Body of pancreas (tissue), 4 donors: ENCODE measurements around the gene ETV4. TPM values are rescaled to one million over a fixed set of nuclear protein-coding genes. Genes with fewer than 3 reads are reported as not detected.
"Not testable (repeated sequence)": the region's sequence is repeated elsewhere in the genome, so short reads cannot be mapped to it uniquely, and the experiment has no call there.

ENCODE experiments used
- ATAC-seq: fragments of 150-250 bp; one replicate; pipeline ENCODE4 v1.9.1; 2016
- DNase-seq, 4 donors: peaks; one replicate each; pipeline ENCODE4 v3.0.0-alpha.2; 2019
- H3K27ac ChIP-seq, 4 donors: fragments of 200-600 bp; sonication (generic); 1 replicate in 3 of 4; 2 replicates in 1 of 4; pipeline versions ENCODE4 v1.5.1 to v1.6.1; 2016 to 2019; ENCODE audit warnings: mild to moderate bottlenecking in 1 of 4, mixed read lengths in 1 of 4, moderate library complexity in 1 of 4
- H3K27me3 ChIP-seq, 2 donors: fragments of 200-600 bp; sonication (generic); one replicate each; pipeline ENCODE4 v1.6.0; 2016; ENCODE audit warnings: mild to moderate bottlenecking in 1 of 2
- H3K36me3 ChIP-seq, 2 donors: fragments of 200-600 bp; sonication (generic); replicated peaks in 1 of 2; 2 replicates each; pipeline ENCODE4 v1.5.1; 2016; ENCODE audit warnings: low read depth in 2 of 2; ENCODE audit not compliant: insufficient read depth in 1 of 2
- H3K4me1 ChIP-seq: fragments of 200-600 bp; sonication (generic); one replicate; pipeline ENCODE4 v1.6.0; 2016
- H3K4me3 ChIP-seq, 2 donors: fragments of 200-600 bp; sonication (generic); 1 replicate in 1 of 2; 2 replicates in 1 of 2; pipeline ENCODE4 v1.5.1; 2016 to 2019
- H3K9me3 ChIP-seq, 3 donors: fragments of 200-600 bp; sonication (generic); 1 replicate in 2 of 3; 2 replicates in 1 of 3; pipeline ENCODE4 v1.5.1; 2016
- POLR2A ChIP-seq, 3 donors: fragments of 450-650 bp; IDR thresholded peaks; one replicate each; pipeline ENCODE4 v1.6.1; 2016; ENCODE audit warnings: antibody characterized with exemption in 3 of 3, mild to moderate bottlenecking in 2 of 3
- WGBS, 2 donors: methylation state at CpG; one replicate each; pipeline ENCODE4 v1.1.5; 2017; 5-methylcytosine and 5-hydroxymethylcytosine counted together
- intact Hi-C: fragments of 100-400 bp; cut with DNase I; formaldehyde crosslinking; loops from one replicate; pipeline ENCODE4 v1.15.1; 2023
- total RNA-seq, 2 donors: library from RNA; depleted of rRNA; stranded (reverse); fragments of >200 nt; gene quantifications; one replicate each; pipeline ENCODE4 v1.1.0, GENCODE V29; 2016
- TF ChIP-seq, protein P1 (sequence below), 7 experiments: fragments of 450-650 bp in 4 of 7; fragments of 200-600 bp in 3 of 7; sonication (generic) in 3 of 7; IDR thresholded peaks; one replicate each; pipeline ENCODE4 v1.5.1; 2016 to 2019; ENCODE audit warnings: antibody characterized with exemption in 7 of 7

Gene ETV4
- total RNA-seq, 2 donors from 2014 or later = 6.2 to 28.7 TPM

DNA sequence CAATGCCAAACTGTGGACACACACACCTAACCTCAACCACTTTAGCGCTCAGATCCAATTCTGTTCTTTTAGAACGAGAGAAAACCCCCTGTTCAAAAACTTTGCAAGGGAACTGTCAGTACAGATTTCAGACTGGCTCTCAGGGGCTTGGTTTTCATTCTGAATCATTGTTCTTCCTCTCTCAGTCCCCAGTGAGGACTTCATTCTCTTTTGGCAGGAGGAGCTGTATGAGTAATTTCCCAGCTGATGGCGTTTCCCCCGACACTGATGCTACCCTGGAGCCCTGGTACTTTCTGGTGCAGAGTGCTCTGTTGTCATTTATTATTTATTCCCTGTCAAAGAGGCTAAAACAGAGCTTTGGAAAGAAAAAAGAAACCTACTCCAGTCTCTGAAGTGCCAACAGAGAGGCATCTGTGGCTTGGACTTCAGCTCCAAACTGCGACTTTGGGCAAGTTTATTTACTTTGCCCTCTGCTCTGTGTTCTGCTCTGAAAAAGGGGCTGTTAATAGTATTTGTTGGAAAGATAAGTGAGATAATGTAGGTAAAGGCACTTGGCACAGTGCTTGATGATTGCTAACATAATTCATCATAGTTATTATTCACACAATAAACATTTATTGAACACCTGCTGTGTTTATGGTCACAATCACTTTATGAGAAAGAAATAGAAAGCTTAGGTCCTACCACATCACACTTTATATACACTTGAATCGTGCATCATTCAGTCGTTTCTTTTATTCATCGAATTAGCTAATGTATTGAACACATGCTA lies 28.3 kb downstream of the ETV4 start:
- Histone ChIP-seq H3K27me3 (no peaks in the 10 kb centered on the region), H3K4me3 (no peak overlapping the region), H3K36me3 (peaks cover 0 to 48% of the 10 kb centered on the region in 2 donors), H3K4me1 (no peaks in the 10 kb centered on the region), H3K9me3 (no peaks in the 10 kb centered on the region), H3K27ac (no peak overlapping the region)
- TF ChIP-seq, protein P1, sequence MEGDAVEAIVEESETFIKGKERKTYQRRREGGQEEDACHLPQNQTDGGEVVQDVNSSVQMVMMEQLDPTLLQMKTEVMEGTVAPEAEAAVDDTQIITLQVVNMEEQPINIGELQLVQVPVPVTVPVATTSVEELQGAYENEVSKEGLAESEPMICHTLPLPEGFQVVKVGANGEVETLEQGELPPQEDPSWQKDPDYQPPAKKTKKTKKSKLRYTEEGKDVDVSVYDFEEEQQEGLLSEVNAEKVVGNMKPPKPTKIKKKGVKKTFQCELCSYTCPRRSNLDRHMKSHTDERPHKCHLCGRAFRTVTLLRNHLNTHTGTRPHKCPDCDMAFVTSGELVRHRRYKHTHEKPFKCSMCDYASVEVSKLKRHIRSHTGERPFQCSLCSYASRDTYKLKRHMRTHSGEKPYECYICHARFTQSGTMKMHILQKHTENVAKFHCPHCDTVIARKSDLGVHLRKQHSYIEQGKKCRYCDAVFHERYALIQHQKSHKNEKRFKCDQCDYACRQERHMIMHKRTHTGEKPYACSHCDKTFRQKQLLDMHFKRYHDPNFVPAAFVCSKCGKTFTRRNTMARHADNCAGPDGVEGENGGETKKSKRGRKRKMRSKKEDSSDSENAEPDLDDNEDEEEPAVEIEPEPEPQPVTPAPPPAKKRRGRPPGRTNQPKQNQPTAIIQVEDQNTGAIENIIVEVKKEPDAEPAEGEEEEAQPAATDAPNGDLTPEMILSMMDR (IDR thresholded peaks at IDR 0.05) = no peak
- no peak for TF ChIP-seq POLR2A (IDR thresholded peaks at IDR 0.05)
- intact Hi-C loops = no loop called here
- 72 to 81% methylated on average over 8 of the region's 8 CpGs for WGBS, 2 donors
- ATAC-seq (no peak), DNase-seq (no peak)

DNA sequence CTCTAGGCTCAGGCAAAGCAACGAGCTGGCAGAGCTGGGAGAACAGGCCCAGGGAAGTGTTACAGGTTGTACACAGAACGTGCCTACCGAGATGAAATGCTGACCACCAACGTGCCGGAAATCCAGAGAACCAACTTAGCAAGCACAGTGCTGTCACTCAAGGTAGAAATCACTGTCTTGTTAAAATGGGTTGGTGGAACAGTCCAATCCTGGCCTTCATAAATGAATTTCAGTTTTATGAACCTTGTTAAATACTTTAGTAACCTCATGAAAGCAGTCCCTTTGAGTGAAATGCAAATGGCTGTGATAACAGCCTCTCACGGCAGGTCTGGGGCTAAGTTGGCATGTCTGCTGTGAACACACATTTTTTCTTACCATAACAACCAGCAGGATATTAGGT lies 29.0 kb downstream of the ETV4 start:
- WGBS, 2 donors = 78 to 89% methylated on average over 6 of the region's 6 CpGs
- no peak for DNase-seq
- ATAC-seq = no peak
- no peak for TF ChIP-seq POLR2A (IDR thresholded peaks at IDR 0.05)
- TF ChIP-seq, protein P1 (IDR thresholded peaks at IDR 0.05) = no peak
- Histone ChIP-seq H3K9me3 (no peaks in the 10 kb centered on the region), H3K4me1 (no peaks in the 10 kb centered on the region), H3K36me3 (peaks cover 0 to 44% of the 10 kb centered on the region in 2 donors), H3K4me3 (no peak overlapping the region), H3K27ac (no peak overlapping the region), H3K27me3 (no peaks in the 10 kb centered on the region)
- intact Hi-C loops = no loop called here

DNA sequence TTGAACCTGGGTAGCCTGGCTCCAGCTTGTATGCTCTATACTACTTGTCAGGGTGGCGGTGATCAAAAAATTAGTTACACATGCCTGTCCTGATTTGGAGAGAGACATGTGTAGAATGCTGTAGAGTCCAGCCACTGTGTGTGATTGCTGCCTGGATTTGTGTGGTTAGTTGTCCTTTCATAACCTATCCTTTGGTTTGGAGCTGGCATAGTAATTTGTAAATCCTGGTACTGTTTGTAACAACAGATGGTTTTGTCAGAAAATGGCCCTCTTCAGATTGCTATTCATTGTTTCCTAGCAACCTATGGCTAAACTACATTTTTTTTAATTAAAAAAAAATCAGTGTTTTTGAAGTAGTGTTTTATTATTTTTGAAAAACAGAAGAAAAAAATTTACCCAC lies 30.5 kb downstream of the ETV4 start:
- Histone ChIP-seq H3K27ac (no peak overlapping the region), H3K36me3 (peaks cover 0 to 35% of the 10 kb centered on the region in 2 donors), H3K4me1 (no peaks in the 10 kb centered on the region), H3K4me3 (no peak overlapping the region), H3K9me3 (no peaks in the 10 kb centered on the region), H3K27me3 (no peaks in the 10 kb centered on the region)
- TF ChIP-seq POLR2A (IDR thresholded peaks at IDR 0.05) = no peak
- TF ChIP-seq, protein P1 (IDR thresholded peaks at IDR 0.05) = no peak
- intact Hi-C loops = no loop called here
- 100% methylated on average over 1 of the region's 1 CpG for WGBS, 2 donors
- DNase-seq (no peak), ATAC-seq (no peak)

DNA sequence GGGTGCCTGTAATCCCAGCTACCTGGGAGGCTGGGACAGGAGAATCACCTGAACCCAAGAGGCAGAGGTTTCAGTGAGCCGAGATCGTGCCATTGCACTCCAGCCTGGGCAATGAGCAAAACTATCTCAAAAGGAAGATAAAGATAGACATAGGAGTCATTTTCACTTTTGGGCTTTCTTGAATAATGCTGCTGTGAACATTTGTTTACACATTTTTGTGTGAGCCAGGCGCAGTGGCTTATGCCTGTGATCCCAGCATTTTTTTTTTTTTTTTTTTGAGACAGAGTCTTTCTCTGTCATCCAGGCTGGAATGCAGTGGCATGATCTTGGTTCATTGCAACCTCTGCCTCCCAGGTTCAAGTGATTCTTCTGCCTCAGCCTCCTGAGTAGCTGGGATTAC lies 34.9 kb downstream of the ETV4 start:
- intact Hi-C loops, ATAC-seq, DNase-seq, H3K9me3 ChIP-seq, H3K4me3 ChIP-seq, H3K27ac ChIP-seq, H3K4me1 ChIP-seq, H3K27me3 ChIP-seq: not testable (repeated sequence)
- WGBS, 2 donors = 98 to 100% methylated on average over 3 of the region's 3 CpGs
- peaks cover 12 to 41% of the 10 kb centered on the region in 2 donors for H3K36me3 ChIP-seq

DNA sequence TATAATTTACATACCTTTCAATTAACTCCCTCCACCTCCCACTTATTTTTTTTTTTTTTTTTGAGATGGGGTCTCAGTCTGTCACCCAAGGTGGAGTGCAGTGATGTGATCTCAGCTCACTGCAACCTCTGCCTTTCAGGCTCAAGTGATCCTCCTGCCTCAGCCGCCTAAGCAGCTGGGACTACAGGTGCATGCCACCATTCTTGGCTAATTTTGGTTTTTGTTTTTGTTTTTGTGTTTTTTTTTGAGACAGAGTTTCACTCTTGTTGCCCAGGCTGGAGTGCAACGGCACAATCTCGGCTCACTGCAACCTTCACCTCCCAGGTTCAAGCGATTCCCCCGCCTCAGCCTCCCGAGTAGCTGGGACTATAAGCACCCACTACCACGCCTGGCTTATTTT lies 36.7 kb downstream of the ETV4 start:
- H3K27me3 ChIP-seq, H3K27ac ChIP-seq, H3K4me3 ChIP-seq, H3K4me1 ChIP-seq, ATAC-seq, DNase-seq, H3K9me3 ChIP-seq, intact Hi-C loops: not testable (repeated sequence)
- peaks cover 23 to 38% of the 10 kb centered on the region in 2 donors for H3K36me3 ChIP-seq
- 89 to 97% methylated on average over 7 of the region's 7 CpGs for WGBS, 2 donors

DNA sequence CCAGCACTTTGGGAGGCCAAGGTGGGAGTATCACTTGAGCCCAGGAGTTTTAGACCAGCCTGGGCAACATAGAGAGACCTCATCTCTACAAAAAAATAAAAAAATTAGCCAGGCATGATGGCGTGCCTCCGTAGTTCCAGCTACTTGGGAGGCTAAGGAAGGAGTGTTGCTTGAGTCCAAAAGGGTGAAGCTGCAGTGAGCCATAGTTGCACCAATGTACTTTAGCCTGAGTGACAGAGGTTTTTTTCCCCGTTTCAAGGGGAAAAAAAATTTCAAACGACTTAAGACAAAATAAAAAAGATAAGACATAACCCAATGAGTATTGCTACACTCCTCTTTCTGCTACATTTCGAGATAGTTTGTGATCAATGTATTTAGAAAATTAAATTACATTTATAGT lies 55.5 kb downstream of the ETV4 start:
- TF ChIP-seq, protein P1 (IDR thresholded peaks at IDR 0.05) = no peak
- TF ChIP-seq POLR2A (IDR thresholded peaks at IDR 0.05) = no peak
- peaks cover 13 to 35% of the 10 kb centered on the region in 2 donors for H3K36me3 ChIP-seq
- no peaks in the 10 kb centered on the region for H3K9me3 ChIP-seq
- ATAC-seq = no peak
- H3K4me1 ChIP-seq = peaks cover 5% of the 10 kb centered on the region
- no peak for DNase-seq
- WGBS, 2 donors = 68 to 75% methylated on average over 5 of the region's 5 CpGs
- H3K27me3 ChIP-seq = no peaks in the 10 kb centered on the region
- H3K4me3 ChIP-seq = no peak overlapping the region
- H3K27ac ChIP-seq = no peak overlapping the region
- intact Hi-C loops = no loop called here
